HG03469 (cell line): Measurements from ENCODE around the gene PTPN3.
A peak's percentile ranks its signal among the peaks of the same experiment; 100 is the strongest.
"Not testable (repeated sequence)": the region's sequence is repeated elsewhere in the genome, so short reads cannot be mapped to it uniquely, and the experiment has no call there.

ENCODE experiments used
- ATAC-seq: cut with Tn5 transposase; IDR thresholded peaks from one replicate; pipeline ENCODE4 v1.9.1; 2021; ENCODE audit warnings: mild to moderate bottlenecking, moderate library complexity, moderate number of reproducible peaks; ENCODE audit not compliant: unreplicated experiment

Gene PTPN3, protein sequence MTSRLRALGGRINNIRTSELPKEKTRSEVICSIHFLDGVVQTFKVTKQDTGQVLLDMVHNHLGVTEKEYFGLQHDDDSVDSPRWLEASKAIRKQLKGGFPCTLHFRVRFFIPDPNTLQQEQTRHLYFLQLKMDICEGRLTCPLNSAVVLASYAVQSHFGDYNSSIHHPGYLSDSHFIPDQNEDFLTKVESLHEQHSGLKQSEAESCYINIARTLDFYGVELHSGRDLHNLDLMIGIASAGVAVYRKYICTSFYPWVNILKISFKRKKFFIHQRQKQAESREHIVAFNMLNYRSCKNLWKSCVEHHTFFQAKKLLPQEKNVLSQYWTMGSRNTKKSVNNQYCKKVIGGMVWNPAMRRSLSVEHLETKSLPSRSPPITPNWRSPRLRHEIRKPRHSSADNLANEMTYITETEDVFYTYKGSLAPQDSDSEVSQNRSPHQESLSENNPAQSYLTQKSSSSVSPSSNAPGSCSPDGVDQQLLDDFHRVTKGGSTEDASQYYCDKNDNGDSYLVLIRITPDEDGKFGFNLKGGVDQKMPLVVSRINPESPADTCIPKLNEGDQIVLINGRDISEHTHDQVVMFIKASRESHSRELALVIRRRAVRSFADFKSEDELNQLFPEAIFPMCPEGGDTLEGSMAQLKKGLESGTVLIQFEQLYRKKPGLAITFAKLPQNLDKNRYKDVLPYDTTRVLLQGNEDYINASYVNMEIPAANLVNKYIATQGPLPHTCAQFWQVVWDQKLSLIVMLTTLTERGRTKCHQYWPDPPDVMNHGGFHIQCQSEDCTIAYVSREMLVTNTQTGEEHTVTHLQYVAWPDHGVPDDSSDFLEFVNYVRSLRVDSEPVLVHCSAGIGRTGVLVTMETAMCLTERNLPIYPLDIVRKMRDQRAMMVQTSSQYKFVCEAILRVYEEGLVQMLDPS

DNA sequence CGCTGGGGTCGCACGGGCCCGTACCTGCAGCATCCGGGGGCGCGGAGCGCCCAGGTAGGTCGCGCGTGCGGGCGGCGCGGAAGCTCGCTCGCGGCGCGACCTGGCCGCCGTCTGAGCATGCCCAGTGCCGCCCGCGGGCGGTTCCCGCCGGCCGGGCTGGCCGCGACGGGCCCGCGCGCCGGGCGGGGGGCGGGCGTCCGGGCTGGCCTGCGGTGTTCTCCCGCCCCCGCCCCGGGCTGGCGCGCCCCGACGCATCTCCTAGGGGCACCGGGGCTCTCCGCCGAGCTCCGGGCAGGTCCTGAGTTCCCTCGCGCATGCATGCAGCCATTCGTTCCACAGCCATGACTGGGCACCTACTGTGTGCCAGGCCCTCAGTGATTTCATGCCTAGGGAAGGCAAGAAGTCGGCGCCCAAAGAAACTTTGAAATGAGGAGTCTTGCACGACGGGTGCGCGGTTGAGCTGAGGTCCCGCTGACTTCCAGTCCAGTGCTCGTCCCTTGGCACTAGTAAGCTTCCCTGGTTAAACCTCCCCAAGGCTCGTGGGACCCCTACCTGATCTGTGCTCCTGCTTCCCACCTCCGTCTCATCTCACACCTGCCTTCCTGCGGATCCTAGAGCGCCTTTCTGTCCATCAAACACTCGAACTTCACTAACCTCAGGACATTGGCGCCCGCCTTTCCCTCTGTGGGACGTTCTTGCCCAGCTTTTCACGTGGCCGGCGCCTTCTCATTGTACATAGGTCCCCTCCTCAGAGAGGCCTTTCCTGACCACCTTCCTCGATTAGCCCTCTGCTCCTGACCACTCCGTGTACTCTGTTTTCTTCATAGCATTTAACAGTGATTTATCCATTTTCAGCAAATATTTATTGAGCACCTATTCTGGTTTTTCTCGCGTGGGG is at the start of gene PTPN3:
TSS of gene PTPN3 (minus strand) at position 113 of the 898 bp plus-strand sequence. CDS start 34,873 bp downstream, outside the sequence.
- no peak for ATAC-seq

GRCh38 chr9:109544954-109545353 is 46.8 kb upstream of the PTPN3 start:
- not testable (repeated sequence) for ATAC-seq

DNA sequence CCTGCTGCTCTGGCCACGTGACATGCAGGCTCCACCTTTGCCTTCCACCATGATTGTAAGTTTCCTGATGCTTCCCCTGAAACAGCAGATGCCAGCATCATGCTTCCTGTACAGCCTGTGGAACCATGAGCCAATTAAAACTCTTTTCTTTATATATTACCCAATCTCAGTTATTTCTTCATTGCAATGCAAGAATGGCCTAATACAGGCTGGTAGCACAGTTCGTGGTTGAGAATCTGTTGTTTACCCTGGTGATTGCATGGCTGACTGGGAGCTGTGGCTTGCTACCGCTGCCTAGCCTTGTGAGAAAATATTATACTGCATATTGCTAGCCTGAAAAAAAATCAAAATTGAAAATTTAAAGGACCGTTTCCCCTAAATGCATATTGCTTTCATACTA is 44.8 kb upstream of the PTPN3 start:
- ATAC-seq, result no peak

GRCh38 chr9:109538346-109538745 is 40.2 kb upstream of the PTPN3 start:
- no peak for ATAC-seq

GRCh38 chr9:109537288-109537687 is 39.2 kb upstream of the PTPN3 start:
- ATAC-seq, result no peak

- no peak for ATAC-seq
These were observed 38.8 kb upstream of the PTPN3 start for GRCh38 chr9:109536859-109537258.

DNA sequence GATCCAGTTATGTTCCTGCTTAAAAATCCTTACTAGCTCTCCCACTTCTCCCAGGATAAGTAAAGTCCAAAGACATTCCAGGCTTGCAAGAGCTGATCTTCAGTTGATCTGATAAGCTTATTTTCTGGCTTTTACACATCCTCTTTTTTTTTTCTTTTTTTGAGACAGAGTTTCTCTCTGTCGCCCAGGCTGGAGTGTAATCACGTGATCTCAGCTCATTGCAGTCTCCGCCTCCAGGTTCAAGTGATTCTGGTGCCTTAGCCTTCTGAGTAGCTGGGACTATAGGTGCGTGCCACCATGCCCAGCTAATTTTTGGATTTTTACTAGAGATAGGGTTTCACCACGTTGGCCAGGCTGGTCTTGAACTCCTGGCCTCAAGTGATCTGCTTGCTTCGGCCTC is 37.3 kb upstream of the PTPN3 start:
- no peak for ATAC-seq

DNA sequence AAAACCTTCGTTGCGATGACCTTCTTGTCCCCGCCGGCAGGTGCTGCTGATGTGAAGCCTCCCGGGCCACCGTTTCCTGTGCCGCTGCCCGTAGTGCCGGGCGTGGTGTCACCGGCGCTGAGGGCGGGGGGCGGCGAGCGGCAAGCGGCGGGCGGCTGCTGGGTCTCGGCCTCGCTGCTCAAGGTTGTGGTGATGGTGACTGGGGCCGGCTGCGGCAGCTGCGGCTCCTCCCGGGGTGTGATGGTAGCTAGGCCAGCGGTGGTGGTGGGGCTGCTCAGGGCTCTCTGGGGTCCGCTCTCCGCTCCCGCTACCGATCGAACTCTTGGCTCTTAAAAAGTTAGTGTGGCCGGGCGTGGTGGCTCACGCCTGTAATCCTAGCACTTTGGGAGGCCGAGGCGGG is 36.0 kb upstream of the PTPN3 start:
- no peak for ATAC-seq

GRCh38 chr9:109532652-109533051 is 34.5 kb upstream of the PTPN3 start:
- not testable (repeated sequence) for ATAC-seq

DNA sequence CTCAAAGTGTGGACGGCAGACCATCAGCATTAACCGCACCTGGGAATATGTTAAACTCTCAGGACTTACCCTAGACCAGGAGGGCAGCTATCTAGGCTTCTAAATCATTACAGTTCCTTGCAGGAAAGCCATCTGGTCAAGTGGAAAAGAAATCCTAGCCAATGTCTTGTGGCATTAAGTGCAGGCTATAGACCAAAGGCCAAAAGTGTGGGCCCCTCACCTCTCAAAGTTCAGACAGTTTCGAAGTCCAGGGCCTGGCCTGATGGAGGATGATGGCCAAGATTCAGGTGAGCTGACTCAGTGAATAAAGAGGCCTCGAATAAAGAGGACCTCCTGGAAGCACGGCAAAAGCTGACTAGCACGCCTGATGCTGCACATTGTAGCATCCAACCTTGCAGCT is 24.0 kb upstream of the PTPN3 start:
- ATAC-seq, result no peak

- ATAC-seq, result peak; percentile 70
These were observed 22.5 kb upstream of the PTPN3 start for GRCh38 chr9:109520475-109521132.

- no peak for ATAC-seq
These were observed 21.3 kb upstream of the PTPN3 start for GRCh38 chr9:109519366-109519765.

GRCh38 chr9:109518621-109519335 is 20.7 kb upstream of the PTPN3 start:
- no peak for ATAC-seq

DNA sequence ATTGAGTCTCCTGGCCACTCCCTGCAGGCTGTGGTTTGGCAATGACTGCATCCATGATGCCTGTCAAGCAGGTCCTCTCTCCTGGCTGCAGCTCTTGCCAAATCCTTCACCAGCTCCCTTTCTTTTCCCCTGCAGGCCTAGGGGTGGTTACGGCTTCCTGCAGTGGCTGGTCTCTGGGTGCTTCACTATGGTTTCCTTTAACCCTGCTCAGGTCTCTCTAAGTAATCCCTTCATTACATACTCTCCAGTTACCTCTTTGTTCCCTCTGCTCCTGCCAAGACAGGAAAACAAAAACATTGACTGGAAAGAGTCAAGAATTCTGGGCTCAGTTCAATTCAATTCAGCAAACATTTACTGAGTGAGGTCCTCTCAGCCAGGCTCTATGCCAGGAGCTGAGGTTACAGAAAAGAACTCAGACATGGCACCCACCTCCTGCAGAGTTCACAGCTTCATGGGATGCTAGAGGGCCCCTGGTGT is 19.8 kb upstream of the PTPN3 start:
- no peak for ATAC-seq

DNA sequence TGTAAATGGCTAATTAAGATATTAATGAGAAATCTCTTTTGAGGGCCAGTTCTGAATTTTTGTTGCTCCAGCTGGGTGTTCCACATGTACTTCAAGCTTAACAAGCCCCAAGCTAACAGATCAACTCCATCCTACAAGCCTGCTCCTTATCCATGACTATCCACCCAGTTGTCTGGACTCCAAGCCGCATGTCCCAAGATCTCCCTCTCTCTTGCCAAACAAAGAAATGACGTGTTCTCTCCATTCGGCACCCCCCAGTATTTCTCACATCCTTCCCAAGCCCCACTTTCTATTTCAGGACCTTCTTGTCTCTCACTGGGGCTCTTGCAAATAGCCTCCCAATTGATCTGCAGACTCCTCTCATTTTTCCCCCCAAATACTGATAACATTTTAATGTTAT is 15.8 kb upstream of the PTPN3 start:
- no peak for ATAC-seq

DNA sequence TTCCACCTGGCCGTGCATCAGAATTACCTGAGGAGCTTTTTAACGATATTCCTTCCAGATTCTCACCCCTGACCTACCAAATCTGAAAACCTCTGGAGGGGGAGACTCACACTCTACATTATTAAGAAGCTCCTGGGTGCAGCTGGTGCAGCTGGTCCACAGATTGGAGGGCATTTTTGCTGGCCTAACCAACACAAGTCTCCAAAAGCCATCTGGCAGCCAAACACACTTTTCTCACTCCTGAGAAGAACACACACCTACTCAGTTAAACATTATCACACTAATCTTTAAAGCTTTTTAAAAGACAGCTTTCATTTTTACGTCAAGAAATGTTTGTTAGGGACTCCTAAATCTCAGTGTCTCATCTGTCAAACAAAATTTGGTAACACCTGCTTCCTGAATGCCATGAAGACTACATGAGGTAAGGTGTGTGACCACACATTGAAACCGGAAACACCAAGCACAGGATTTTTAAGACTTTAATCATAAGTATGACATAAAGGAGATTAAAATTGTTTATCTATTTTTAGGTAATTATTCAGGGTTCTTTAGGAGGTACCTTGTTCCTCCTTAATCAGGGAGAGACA is 14.2 kb upstream of the PTPN3 start:
- no peak for ATAC-seq

- ATAC-seq, result no peak
These were observed 12.4 kb upstream of the PTPN3 start for GRCh38 chr9:109510506-109510905.

DNA sequence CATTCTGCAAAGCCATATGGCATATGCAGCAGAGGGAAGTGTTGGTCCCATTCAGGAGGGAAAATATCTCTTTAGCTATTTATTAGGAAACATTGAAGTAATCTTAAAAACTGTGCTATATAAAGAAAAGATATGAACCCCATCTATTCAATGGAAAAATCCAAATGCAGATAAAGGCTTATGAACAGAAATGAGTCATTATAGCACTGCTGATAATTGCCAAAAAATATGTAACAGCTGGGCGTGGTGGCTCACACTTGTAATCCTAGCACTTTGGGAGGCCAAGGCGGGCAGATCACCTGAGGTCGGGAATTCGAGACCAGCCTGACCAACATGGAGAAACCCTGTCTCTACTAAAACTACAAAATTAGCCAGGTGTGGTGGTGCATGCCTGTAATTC is 11.9 kb upstream of the PTPN3 start:
- not testable (repeated sequence) for ATAC-seq

DNA sequence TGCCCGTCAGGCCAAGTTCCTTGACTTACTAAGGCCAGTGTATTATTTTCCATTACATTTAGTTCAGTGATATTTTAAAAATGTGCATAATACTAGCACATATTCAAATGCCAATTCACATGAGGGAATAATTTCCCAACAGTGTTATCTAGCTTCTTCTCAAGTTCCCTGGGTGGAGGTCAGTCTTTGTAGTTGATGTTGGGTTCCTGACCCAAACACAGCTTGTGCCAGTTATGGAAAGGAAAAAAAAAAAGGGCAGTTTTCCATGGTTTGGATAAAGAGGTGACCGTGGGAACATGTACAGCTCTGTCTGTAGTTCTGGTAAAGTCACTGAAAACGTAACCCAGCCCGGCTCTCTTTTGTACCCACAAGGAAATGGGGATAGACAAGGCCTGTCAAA is 11.5 kb upstream of the PTPN3 start:
- ATAC-seq, result no peak
